ENCODE measurements around the gene SMIM30.

SMIM30 gene

GRCh38 chr7:113099284-113099919 is 19.0 kb downstream of the SMIM30 start:
- DNase-seq: no peak

GRCh38 chr7:113094517-113095249 is 23.7 kb downstream of the SMIM30 start:
- DNase-seq: no peak

GRCh38 chr7:113093561-113093960 is 24.8 kb downstream of the SMIM30 start:
- DNase-seq: no peak

- no peak for DNase-seq
These were observed 25.6 kb downstream of the SMIM30 start for GRCh38 chr7:113092762-113093161.

- DNase-seq: no peak
These were observed 31.0 kb downstream of the SMIM30 start for GRCh38 chr7:113087071-113087998.

GRCh38 chr7:113086431-113086888 is 31.9 kb downstream of the SMIM30 start, which contains the start of gene GPR85:
Gene GPR85 (minus strand): TSS chr7:113086827. CDS start chr7:113084721, 2,106 bp downstream.
- DNase-seq: peak; percentile 47 to 71

- DNase-seq: peak in 1 of 2 experiments; percentile 11
These were observed 32.5 kb downstream of the SMIM30 start for GRCh38 chr7:113085781-113086390.

GRCh38 chr7:113084496-113085172 is 33.7 kb downstream of the SMIM30 start:
- DNase-seq: no peak

- DNase-seq: no peak
These were observed 34.4 kb downstream of the SMIM30 start for GRCh38 chr7:113083816-113084495.

- DNase-seq: no peak
These were observed 35.1 kb downstream of the SMIM30 start for GRCh38 chr7:113083132-113083815.

- DNase-seq: no peak
These were observed 40.0 kb downstream of the SMIM30 start for GRCh38 chr7:113078331-113078730.

- DNase-seq: no peak
These were observed 41.7 kb downstream of the SMIM30 start for GRCh38 chr7:113076703-113077102.

GRCh38 chr7:113071465-113071864 is 46.9 kb downstream of the SMIM30 start:
- no peak for DNase-seq

All from NCI-H1930 (cell line).